ENCODE data around the gene HSD17B10. TPM values are rescaled to one million over a fixed set of nuclear protein-coding genes. Genes with fewer than 3 reads are reported as not detected.
"Not testable (repeated sequence)": the region's sequence is repeated elsewhere in the genome, so short reads cannot be mapped to it uniquely, and the experiment has no call there.

Gene HSD17B10
- total RNA-seq, 1 donor from 2014 or later, result 99.2 TPM

GRCh38 chrX:53474707-53475106 is 40.5 kb upstream of the HSD17B10 start:
- no peak for DNase-seq (ENCODE audit: low read depth)
- H3K4me3 ChIP-seq (ENCODE audit: low read depth, low read length), result no peak overlapping the region
- no peak for TF ChIP-seq CTCF (conservative IDR thresholded peaks at IDR 0.05; ENCODE audit: low read depth, low read length)

GRCh38 chrX:53471346-53471745 is 37.2 kb upstream of the HSD17B10 start:
- no peak overlapping the region for H3K4me3 ChIP-seq (ENCODE audit: low read depth, low read length)
- no peak for TF ChIP-seq CTCF (conservative IDR thresholded peaks at IDR 0.05; ENCODE audit: low read depth, low read length)
- no peak for DNase-seq (ENCODE audit: low read depth)

GRCh38 chrX:53468659-53469058 is 34.5 kb upstream of the HSD17B10 start:
- not testable (repeated sequence) for H3K4me3 ChIP-seq (ENCODE audit: low read depth, low read length); DNase-seq (ENCODE audit: low read depth)

- TF ChIP-seq CTCF (conservative IDR thresholded peaks at IDR 0.05; ENCODE audit: low read depth, low read length), result no peak
- no peak for DNase-seq (ENCODE audit: low read depth)
- no peak overlapping the region for H3K4me3 ChIP-seq (ENCODE audit: low read depth, low read length)
Observed at GRCh38 chrX:53458082-53458481, 23.9 kb upstream of the HSD17B10 start.

GRCh38 chrX:53456254-53456653 is 22.1 kb upstream of the HSD17B10 start:
- no peak for TF ChIP-seq CTCF (conservative IDR thresholded peaks at IDR 0.05; ENCODE audit: low read depth, low read length)
- H3K4me3 ChIP-seq (ENCODE audit: low read depth, low read length), result no peak overlapping the region
- no peak for DNase-seq (ENCODE audit: low read depth)

- no peak overlapping the region for H3K4me3 ChIP-seq (ENCODE audit: low read depth, low read length)
- TF ChIP-seq CTCF (conservative IDR thresholded peaks at IDR 0.05; ENCODE audit: low read depth, low read length), result no peak
- no peak for DNase-seq (ENCODE audit: low read depth)
Observed at GRCh38 chrX:53452812-53453211, 18.6 kb upstream of the HSD17B10 start.

GRCh38 chrX:53449632-53450031 is 15.5 kb upstream of the HSD17B10 start:
- no peak for TF ChIP-seq CTCF (conservative IDR thresholded peaks at IDR 0.05; ENCODE audit: low read depth, low read length)
- no peak overlapping the region for H3K4me3 ChIP-seq (ENCODE audit: low read depth, low read length)
- no peak for DNase-seq (ENCODE audit: low read depth)

- no peak for DNase-seq (ENCODE audit: low read depth)
Observed at GRCh38 chrX:53447441-53447840, 13.3 kb upstream of the HSD17B10 start.

More at GRCh38 chrX:53447441-53447840, 13.3 kb upstream of the HSD17B10 start:
- no peak overlapping the region for H3K4me3 ChIP-seq (ENCODE audit: low read depth, low read length)
- TF ChIP-seq CTCF (conservative IDR thresholded peaks at IDR 0.05; ENCODE audit: low read depth, low read length), result no peak

All from epithelial cell of proximal tubule (primary cell).